MM.1S (cell line): Measurements from ENCODE around the gene TNFRSF6B.

Experiments used
- EZH2 ChIP-seq: fragments of 300-600 bp; sonication (generic); optimal IDR thresholded peaks from 2 replicates; pipeline ENCODE3; 2017; ENCODE audit warnings: low read depth, mild to moderate bottlenecking, antibody characterized with exemption, low read length, mixed read lengths
- EZH2phosphoT487 ChIP-seq: fragments of 300-600 bp; sonication (generic); IDR thresholded peaks from 2 replicates; pipeline ENCODE4 v1.6.1; 2018; ENCODE audit warnings: antibody characterized with exemption, low read length
- TF ChIP-seq, protein P1 (sequence below): fragments of 300-600 bp; sonication (generic); IDR thresholded peaks from 2 replicates; pipeline ENCODE4 v1.5.1; 2016; ENCODE audit warnings: antibody characterized with exemption, low read length, mixed read lengths

DNA sequence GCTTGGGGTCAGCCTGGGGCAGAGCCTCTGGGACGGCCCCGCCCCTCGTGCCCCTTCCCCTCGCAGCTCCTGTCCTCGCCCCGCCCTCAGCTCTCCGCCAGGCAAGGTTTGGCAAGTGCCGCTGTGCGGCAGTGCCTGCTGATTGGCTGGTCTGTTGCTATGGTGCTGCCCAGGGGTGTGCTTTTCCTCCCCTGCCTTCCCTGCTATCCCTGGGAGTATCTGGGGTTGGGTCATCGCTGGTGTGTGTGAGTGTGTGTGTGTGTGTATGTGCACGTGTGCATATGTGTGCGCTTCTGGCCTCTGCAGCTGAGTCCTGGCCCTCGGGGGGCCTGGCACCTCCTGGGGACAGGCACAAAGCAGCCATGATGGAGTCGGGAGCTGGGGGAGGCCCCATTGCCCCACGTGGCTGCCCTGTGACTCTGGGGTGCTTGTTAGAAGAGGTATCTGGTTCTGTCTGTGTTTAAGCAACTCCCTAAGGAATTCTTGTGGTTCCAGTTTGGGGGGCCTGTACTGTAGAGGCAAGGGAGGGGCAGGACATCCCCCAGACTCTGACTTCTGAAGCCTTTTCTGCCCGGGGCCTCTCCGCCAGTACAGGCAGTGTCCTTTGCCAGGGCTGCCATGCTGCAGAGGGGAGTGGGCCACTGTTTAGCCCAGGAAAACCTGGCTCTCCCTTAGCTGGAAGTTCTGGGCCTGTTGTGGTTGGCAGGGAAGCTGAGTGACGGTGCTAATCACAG is 31.4 kb upstream of the TNFRSF6B start:
- no peak for TF ChIP-seq EZH2
- TF ChIP-seq, protein P1, sequence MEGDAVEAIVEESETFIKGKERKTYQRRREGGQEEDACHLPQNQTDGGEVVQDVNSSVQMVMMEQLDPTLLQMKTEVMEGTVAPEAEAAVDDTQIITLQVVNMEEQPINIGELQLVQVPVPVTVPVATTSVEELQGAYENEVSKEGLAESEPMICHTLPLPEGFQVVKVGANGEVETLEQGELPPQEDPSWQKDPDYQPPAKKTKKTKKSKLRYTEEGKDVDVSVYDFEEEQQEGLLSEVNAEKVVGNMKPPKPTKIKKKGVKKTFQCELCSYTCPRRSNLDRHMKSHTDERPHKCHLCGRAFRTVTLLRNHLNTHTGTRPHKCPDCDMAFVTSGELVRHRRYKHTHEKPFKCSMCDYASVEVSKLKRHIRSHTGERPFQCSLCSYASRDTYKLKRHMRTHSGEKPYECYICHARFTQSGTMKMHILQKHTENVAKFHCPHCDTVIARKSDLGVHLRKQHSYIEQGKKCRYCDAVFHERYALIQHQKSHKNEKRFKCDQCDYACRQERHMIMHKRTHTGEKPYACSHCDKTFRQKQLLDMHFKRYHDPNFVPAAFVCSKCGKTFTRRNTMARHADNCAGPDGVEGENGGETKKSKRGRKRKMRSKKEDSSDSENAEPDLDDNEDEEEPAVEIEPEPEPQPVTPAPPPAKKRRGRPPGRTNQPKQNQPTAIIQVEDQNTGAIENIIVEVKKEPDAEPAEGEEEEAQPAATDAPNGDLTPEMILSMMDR: no peak
- no peak for TF ChIP-seq EZH2phosphoT487
